Measurements from ENCODE around the gene ASCL4.

DNA sequence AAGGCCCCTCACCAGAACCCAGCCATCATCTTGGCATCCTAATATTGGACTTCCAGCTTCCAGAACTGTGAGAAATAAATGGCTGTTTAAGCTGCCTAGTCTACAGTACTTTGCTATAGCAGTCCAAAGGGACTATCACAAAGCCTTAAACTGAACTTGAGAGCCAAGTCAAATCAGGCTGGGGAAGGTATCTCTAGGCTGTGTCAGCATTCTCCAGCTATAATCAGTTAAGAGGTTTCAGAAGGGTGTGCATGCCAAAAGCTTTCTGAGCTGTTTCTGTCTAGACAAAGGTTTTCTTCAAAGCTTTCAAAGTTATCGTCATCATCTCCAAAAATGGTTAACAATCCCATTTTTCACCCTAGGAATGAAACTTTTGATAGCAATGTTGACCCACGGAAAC, 7.6 kb downstream of the ASCL4 start:
- TF ChIP-seq, protein P1, sequence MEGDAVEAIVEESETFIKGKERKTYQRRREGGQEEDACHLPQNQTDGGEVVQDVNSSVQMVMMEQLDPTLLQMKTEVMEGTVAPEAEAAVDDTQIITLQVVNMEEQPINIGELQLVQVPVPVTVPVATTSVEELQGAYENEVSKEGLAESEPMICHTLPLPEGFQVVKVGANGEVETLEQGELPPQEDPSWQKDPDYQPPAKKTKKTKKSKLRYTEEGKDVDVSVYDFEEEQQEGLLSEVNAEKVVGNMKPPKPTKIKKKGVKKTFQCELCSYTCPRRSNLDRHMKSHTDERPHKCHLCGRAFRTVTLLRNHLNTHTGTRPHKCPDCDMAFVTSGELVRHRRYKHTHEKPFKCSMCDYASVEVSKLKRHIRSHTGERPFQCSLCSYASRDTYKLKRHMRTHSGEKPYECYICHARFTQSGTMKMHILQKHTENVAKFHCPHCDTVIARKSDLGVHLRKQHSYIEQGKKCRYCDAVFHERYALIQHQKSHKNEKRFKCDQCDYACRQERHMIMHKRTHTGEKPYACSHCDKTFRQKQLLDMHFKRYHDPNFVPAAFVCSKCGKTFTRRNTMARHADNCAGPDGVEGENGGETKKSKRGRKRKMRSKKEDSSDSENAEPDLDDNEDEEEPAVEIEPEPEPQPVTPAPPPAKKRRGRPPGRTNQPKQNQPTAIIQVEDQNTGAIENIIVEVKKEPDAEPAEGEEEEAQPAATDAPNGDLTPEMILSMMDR (IDR thresholded peaks at IDR 0.05) = no peak
- TF ChIP-seq POLR2A (IDR thresholded peaks at IDR 0.05) = no peak

Measured in lower leg skin (tissue), 3 donors.